Adrenal gland (tissue), 5 donors: ENCODE measurements around the gene SMAD4.

Source experiments
- CTCF ChIP-seq, 6 experiments: fragments of 450-650 bp in 4 of 6; fragments of 200-600 bp in 2 of 6; sonication (generic) in 1 of 6; IDR thresholded peaks; 1 replicate in 5 of 6; 2 replicates in 1 of 6; pipeline versions ENCODE4 v1.5.1 to v1.8.0; 2016 to 2021; ENCODE audit warnings: antibody characterized with exemption in 6 of 6, mild to moderate bottlenecking in 2 of 6, moderate library complexity in 1 of 6
- POLR2A ChIP-seq, 2 donors: fragments of 450-650 bp; IDR thresholded peaks; one replicate each; pipeline ENCODE4 v1.6.1; 2017; ENCODE audit warnings: antibody characterized with exemption in 2 of 2, mild to moderate bottlenecking in 2 of 2, moderate library complexity in 1 of 2
- donor health status: DM: no; HTN: no; CAD: no.

GRCh38 chr18:51011709-51012108 lies 18.3 kb upstream of the SMAD4 start:
- TF ChIP-seq CTCF (IDR thresholded peaks at IDR 0.05): no peak
- no peak for TF ChIP-seq POLR2A (IDR thresholded peaks at IDR 0.05)
